Stimulated activated CD8-positive, alpha-beta memory T cell treated with anti-CD3 and anti-CD28 coated beads, Interleukin-4, amount 100 ng/mL, for 1 hour (primary cell): ENCODE results near the gene SLC29A2.
A peak's percentile ranks its signal among the peaks of the same experiment; 100 is the strongest.

ENCODE experiments used
- DNase-seq, 2 donors: peaks; one replicate each; pipeline ENCODE4 v3.0.0-alpha.2; 2020; ENCODE audit warnings: low read depth in 2 of 2, low spot score in 1 of 2

SLC29A2 gene, protein sequence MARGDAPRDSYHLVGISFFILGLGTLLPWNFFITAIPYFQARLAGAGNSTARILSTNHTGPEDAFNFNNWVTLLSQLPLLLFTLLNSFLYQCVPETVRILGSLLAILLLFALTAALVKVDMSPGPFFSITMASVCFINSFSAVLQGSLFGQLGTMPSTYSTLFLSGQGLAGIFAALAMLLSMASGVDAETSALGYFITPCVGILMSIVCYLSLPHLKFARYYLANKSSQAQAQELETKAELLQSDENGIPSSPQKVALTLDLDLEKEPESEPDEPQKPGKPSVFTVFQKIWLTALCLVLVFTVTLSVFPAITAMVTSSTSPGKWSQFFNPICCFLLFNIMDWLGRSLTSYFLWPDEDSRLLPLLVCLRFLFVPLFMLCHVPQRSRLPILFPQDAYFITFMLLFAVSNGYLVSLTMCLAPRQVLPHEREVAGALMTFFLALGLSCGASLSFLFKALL

DNA sequence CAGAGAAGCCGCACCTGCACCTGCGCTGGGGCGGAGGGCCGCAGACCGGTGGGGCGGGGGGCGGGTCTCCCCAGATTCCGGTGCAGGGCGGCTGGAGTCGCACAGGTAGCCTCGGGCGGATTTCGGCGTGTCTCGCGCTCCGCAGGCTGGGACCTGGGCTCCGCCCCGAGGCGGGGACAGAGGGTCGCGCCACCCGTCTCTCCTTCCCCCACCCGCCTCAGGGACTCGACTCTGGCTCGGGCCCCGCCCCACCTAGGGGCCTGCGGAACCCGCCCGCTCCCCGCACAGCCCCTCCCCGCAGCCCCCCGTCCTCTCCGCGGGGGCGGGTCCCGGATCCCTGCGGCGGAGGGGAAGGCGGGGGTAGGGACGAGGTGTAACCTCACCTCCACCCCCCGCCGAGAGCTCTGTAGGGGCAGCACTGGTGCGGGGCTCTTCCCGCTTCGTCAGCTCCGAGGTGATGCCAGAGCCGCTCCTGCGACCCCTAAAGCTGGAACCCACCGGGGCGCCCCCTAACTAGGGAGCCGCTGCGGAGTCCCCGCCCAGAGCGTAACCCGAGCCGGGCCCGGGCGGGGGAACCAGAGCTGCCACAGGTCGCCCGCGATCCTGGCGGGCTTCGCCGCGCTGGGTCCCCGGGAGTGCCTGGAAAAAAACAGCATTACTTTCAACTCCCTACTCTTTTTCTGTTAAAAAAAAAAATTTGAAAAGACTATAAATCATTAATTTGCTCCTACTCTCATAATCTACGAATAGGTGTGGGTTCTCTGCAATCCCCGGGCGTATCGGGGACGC lies at the start of gene SLC29A2:
SLC29A2 (minus strand) TSS at position 134 of the 789 bp plus-strand sequence. CDS start 169 bp downstream, outside the sequence.
- peak; percentile 45 to 46 for DNase-seq

DNA sequence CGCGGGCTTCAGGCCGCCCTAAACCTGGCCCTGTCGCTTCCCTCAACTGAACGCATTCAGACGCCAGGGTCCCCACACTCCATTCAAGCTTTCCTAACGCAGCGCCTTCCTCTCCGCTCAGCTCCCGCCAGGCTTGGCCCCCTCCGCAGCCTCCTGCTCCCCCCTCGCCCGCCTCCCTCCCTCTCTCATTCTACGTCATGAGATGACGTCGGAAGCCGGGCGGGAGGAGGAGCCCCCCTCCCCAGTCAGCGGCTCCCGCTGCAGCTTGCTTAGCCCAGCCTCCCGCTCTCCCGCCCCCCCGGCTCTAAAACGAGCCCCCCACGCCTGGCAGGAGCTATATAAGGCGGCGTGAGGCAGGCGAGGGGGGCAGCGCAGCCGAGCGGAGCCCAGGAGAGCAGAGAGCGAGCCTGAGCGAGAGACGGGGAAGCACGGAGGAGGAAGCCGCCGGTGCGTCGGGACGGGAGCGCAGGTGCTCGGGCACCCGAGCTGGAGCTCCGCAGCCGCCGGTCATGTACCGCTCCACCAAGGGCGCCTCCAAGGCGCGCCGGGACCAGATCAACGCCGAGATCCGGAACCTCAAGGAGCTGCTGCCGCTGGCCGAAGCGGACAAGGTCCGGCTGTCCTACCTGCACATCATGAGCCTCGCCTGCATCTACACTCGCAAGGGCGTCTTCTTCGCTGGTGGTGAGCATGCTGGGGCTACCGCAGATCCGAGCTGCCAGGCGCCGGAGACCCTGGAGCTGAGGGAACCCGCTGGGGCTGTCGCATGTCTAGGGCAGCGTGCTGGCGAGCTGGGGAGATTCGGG lies 49.3 kb upstream of the SLC29A2 start, which contains the start of gene NPAS4:
NPAS4 (plus strand) TSS at position 365 of the 806 bp plus-strand sequence; CDS start at position 510, 145 bp downstream.
- no peak for DNase-seq

DNA sequence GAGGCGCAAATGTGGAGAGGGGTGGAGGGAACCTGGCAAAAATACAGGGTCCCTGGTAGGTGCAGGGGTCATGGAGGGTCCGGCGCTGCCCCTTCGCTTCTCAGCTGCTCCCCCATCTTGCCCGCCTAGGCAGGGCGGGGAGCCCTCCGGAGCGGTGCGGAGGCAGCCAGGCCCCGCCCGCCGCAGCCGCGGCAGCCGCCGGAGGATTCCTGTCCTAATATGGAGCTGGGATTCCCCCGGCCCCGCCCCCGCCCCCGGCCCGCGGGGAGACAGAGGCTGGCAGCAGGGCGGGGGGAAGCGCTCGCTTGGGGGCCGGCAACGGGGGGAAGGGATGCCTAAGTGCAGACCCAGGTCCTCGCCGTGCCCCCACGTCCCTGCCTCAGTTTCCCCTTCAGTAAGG lies 48.3 kb upstream of the SLC29A2 start:
- no peak for DNase-seq

DNA sequence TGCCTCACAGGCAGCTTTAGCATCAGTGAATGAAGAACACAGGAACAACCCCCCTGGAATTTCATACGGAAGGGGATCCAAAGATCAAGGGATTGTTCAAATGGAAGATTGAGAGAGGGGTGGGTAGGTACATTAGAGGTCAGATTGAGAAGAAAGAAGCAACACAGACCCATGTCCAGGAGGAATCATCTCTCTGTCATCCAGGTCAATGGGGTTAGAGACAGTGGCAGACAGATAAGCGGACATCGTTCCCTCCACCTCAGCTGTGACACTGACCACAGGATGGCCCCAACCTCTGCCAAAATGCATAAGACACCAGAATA lies 47.4 kb upstream of the SLC29A2 start:
- no peak for DNase-seq

DNA sequence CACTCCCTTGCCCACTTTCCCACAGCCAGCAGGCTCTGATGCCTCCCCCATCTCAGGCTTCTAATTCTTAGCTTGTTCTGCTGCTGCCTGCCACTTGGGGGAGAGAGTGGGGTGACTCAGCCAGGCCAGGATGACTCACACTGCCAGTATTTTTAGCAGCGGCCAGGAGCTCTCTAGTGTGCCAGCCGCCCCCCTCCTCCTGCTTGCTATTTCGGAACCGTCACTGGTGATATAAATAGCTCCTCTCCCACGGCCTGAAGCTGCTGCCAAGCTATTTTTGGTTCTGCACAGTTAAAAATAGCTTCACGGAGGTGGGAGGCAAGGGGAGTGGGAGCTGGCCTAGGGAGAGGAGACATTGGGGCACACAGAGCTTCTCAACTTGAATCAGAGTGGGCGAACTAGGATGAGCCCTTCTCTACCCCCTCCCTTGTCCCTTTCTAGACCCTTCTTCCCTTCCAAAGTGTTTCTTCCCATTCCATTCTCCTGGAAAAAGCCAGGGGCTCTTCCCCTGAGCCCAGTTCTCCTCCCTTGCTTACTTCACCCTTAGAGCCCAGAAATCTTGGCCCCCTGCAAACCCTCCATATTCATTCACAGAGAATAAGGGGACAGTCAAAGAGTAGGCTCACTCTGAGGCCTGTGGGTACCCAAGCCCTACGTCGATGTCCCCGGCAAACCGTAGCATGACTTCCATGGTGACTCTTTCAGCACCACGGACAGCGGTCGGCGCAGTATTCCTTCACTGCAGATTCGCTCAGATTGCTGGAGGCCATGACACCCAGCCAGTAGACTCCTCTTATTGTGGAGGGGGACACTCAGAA lies 46.8 kb upstream of the SLC29A2 start:
- DNase-seq = peak in 1 of 2 donors; percentile 17

DNA sequence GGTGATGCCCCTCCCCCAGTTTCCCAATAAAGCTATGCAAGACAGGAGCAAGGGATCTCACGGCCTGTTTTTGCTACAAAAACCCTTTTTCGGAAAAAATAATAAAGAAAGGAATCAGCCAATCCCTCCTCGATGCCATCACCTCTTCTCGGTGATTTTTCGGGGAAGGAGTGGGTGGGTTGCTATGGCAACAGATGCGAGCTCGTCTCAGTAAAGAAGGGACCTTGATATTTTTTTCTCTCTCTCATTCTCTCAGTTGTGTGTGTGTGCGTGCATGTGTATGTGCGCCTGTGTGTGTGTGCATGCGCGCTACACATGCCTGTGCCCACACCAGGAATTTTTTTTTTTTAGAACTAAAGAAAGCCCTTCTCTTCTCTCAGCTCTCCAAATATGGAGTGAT lies 45.4 kb upstream of the SLC29A2 start:
- no peak for DNase-seq

DNA sequence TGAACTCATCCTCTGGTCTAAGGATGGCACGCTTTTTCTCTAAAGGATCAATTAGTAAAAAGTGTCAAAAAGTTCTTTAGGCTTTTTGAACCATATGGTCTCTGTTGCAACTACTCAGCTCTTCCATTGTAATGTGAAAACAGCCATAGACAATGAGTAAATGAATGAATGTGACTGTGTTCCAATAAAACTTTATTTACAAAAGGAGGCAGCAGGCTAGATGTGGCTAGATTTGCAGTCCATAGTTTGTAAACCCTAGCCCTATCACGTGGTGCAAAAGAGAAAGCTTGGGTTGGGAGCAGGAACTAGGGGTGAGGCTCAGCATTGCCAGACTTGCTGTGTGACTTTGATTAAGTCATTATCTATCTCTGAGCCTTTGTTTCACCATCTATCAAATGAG lies 43.9 kb upstream of the SLC29A2 start:
- DNase-seq = no peak

DNA sequence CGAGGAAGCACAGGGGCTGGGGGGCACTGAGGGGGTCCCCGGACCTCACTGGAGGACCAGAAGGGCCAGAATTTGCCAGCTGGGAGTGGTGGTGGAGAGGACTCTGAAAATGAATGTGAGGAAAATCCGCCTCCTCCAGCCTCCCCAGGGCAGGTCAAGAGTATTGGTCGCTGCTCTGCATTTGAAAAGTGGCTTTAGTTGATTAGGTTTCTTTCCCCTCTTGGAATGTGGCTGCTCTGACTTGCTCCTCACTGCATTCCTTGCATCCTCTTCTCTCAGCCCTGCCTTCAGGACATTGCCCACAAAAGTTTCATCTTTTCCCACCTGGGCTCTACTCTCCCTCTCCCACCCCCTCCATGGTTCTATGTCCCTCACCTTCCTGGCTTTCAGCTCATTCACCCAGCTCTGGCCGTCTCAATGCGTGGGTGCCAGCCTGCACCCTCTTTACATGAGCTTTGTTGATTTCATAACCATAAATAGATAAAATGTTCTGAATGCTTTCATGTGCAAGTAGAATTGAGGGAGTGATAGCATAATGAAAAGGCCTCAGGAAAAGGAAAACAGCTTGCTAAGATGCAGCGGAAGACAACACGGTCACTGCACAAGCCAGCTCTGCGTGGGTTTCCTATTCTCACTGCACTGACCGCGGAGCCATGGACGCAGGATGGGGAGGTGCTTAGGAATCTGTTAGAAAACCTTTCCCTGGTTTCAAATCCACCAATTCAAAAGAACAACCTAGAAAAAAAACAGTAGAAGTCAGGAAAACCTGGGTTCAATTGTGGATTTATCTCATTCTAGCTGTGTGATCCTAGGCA lies 42.8 kb upstream of the SLC29A2 start:
- DNase-seq = no peak

DNA sequence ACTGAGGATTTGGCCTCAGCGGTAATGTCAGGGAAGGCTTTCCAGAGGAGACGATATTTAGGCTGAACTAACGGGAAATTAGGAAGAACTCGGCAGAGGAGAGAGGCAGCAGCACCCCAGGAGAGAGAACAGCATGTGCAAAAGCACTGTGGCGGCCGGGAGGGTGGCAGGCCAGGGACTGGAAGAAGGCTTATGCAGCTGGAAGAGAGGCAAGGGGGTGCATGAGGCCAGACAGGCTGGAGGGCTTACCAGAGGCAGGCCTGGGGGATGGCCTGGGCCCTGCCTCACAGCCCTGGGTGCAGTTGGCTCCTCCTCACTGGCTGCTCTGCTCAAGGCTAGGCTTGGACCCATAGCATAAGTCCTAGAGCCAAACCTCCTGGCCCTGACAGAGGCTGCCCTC lies 41.6 kb upstream of the SLC29A2 start:
- DNase-seq = no peak

DNA sequence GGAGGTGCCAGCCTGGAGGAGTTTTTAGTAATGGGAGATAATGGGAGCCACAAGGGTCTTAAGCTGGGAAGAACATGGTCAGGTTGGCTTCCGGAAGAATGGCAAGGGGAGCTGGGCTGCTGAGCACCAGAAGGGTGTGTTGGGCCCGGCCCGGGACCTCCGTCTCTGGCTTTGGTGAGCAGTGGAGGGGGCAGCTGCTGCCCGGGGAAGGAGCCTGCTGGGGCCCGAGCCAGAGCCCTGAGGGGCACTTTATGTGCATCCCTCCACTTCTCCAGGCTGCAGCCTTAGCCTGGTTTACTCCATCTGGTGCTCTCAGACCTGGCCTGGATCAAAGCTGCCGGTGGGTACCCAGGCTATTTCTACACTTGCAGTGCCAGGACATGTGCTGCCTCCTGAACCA lies 40.5 kb upstream of the SLC29A2 start:
- no peak for DNase-seq

DNA sequence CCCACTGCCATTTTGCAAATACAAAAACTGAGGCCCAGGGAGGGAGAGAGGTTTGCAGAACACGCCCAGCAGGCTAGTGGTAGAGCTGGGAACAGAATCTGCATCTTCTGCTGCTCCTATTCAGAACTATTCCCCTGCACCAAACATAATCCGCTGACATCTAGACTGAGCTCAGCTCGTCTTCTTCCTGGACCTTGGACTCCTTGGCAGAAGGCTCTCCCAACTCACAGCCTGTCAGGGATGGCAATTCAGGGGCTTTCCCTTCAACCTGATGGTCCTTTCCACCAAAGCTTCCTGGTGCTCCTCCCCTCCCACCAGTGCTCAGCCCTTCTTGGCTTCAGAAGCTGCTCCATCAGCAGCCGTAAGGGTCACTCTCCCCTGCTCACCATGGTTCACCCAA lies 39.8 kb upstream of the SLC29A2 start:
- no peak for DNase-seq

DNA sequence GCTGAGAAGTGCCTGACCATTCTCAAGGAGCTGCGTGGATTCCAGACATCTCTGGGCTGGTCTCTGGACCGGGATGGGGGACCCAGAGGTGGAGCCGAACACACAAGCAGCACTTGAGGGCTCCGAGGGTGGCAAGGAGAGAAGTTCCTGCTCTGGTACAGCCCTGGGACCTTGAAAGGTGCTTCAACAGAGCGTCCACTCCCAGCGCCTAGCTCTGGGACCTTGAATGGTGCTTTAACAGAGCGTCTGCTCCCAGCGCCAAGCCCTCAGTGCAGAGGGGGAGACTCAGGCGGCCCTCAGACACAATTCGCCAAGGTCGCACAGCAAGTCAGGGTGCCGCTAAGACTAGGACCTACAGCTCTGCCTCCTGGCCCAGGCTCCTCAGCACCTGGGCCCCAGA lies 38.6 kb upstream of the SLC29A2 start:
- DNase-seq = no peak

DNA sequence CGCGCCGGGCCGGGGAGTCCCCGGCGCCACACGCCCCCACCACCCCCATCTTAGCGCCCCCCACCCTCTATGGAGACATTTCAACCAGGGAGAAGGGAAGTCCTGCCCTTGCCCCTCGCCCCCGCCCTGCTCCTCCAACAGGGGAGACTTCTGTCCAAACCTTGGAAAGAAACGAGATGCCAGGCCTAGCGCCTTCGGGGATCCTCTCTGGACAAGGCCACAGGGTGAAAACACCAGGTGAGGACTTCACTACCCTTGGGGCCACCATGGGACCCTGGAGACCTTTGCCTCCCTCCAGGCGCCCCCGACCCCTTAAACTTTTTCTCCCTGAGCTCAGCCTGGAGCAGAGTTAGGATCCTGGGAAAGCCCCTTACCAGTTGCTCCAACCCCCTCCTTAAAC lies 37.7 kb upstream of the SLC29A2 start:
- DNase-seq = no peak

DNA sequence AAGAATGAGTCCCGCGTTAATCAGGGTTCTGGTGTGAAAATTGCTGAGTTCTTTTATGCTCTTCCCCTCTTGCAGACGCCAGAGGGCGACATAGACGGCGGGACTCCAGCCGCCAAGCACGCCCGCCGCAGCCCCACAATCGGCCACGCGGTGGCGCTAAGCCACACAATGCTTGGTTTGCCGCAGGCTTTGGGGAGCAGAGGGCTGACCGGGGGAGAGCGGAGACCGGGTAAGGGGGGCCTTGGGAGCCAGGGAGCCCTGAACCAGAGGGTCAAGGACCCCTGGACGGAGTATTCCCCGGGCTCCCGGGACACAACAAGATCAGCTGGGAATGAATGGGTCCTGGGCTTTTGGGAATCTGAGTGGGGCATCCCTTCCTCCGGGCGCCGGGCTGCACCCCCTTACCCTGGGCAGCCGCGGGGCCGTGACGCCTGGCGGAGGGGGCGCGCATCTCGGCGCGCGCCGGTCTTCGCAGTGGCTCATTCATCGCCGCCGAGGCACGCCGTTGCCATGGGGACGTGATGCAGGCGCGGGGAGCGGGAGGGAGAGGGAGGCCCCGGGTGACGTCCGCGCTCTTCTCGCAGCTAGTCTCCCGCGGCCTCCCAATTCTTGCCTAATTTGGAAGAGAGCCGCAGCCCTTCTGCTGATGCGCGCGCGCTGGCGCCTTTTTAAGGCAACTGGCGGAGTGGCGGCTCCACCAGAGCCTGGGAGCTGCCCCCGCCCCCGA lies 37.1 kb upstream of the SLC29A2 start:
- DNase-seq = peak; percentile 80 to 88

DNA sequence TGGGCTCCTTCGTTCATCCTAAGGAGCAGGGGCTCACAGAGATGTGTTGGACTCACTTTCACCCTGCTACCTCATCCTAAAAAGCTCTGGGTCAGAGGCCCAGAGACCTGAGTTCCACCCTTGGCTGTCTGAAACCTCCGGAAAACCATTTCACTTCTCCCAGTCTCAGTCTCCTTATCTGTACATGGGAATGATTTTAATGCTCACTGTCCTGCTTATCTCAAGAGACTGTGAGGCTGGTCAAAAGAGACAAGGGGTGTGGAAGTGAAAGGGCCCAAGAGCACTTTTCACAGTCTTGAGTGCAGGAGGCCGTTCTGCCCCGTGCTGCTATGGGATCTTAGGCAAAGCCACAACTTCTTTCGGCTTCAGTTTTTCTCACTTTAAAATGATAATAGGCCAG lies 36.1 kb upstream of the SLC29A2 start:
- no peak for DNase-seq

DNA sequence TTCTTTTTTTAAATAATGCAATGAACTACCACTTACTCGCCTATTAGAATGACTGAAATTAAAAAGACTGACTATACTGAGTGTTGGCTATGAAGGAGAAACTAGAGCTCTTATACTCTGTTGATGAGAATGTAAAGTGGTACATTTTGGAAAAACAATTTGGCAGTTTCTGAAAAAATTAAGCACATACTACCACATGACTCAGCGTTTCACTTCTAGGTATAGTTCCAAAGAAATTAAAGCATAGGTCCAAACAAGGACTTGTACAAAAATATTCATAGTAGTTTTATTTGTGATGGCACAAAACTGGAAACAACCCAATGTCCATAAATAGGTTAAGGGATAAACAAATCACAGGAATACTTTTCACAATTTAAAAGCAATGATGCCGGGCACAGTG lies 22.4 kb upstream of the SLC29A2 start:
- no peak for DNase-seq

DNA sequence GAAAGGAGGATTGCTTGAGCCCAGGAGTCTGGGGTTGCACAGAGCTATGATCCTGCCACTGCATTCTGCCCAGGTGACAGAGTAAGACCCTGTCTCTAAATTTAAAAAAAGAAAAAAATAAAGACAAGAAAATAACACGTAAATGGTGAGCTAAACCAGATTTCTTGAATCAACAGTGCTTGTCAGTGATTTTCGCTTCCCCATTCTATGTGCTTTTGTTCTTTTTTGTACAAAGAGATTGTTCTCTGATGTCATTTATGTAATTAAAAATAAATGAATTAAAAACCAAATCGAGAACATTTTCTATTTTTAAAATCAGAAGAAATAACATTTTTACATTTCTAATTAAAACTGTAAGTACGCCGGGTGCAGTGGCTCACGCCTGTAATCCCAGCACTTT lies 19.8 kb upstream of the SLC29A2 start:
- no peak for DNase-seq

DNA sequence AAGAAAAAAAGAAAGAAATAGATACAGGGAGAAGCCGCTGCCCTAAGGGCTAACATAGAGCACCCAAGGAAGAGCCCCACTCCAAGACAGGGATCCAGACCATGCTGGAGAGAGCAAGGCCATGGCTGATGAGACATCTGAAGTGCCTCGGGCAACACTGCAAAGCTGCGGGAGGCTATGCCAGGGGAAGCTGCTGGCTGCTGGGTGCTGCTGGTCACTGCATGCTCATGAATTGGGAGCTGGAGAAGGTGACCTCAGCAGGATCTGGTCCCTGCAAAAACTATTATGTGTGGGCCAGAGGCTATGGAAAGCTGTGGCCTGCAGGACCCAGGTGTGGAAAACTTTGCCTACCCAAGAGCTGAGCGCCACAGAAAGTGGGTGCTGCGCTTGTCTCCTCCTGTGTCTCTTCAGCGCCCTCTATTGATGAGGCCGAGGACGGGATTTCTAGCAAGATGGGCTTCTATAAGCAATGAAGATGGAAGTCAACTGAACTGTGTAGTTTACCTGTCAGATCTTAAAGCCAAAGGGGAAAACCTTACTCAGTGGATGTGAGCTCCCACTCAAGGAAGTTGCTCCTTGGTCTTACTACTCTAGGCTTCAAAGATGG lies 17.3 kb upstream of the SLC29A2 start:
- peak in 1 of 2 donors; percentile 45 for DNase-seq
